Measurements from ENCODE around the gene BMERB1. TPM values are rescaled to one million over a fixed set of nuclear protein-coding genes. Genes with fewer than 3 reads are reported as not detected.
"Not testable (repeated sequence)": the region's sequence is repeated elsewhere in the genome, so short reads cannot be mapped to it uniquely, and the experiment has no call there.

The BMERB1 gene
- total RNA-seq, 4 donors from 2014 or later: 7.4 to 20.4 (median 10.6) TPM

DNA sequence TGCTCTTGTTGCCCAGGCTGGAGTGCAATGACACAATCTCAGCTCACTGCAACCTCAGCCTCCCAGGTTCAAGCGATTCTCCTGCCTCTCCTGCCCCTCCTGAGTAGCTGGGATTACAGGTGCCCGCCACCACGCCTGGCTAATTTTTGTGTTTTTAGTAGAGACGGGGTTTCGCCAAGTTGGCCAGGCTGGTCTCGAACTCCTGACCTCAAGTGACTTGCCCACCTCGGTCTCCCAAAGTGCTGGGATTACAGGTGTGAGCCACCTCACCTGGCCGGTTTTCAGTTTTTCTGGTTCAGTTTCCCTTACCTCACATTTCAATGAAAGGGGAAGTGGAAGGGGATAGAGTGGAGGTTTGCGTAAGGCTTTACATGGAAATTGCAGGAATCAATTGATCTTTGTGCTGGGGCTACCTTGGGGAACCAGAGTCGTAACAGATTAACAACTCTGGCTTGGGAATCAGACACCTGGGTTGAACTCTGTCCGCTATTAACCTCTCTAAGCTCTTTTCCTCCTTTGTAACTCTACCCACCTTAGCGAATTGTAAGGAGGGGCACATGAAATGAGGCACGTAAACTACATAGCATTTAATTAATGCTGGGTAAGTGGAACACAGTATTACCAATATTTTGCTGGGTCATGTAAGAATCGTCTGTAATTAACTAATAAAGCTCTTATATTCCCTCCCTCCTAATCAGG lies 35.6 kb upstream of the BMERB1 start:
- DNase-seq (ENCODE audit: low spot score in 2 of 2): peak in 1 of 2 donors; percentile 20
- TF ChIP-seq POLR2A (IDR thresholded peaks at IDR 0.05) (no peak), CTCF (IDR thresholded peaks at IDR 0.05) (no peak)
- no peak overlapping the region for H3K4me3 ChIP-seq (ENCODE audit: low read depth, poor library complexity, severe bottlenecking)
- intact Hi-C loops (cut with DNase I; ENCODE audit: low total_unique reads): no loop called here
- WGBS, 2 donors: 79 to 81% methylated on average over 14 of the region's 14 CpGs

- 87 to 88% methylated on average over 3 of the region's 3 CpGs for WGBS, 2 donors
- no peak for TF ChIP-seq CTCF (IDR thresholded peaks at IDR 0.05)
- TF ChIP-seq POLR2A (IDR thresholded peaks at IDR 0.05): no peak
- no peak overlapping the region for H3K4me3 ChIP-seq (ENCODE audit: low read depth, poor library complexity, severe bottlenecking)
- intact Hi-C loops (cut with DNase I; ENCODE audit: low total_unique reads): no loop called here
- DNase-seq (ENCODE audit: low spot score in 2 of 2): peak in 1 of 2 donors; percentile 76
These were observed 35.1 kb upstream of the BMERB1 start for GRCh38 chr16:15399317-15399716.

DNA sequence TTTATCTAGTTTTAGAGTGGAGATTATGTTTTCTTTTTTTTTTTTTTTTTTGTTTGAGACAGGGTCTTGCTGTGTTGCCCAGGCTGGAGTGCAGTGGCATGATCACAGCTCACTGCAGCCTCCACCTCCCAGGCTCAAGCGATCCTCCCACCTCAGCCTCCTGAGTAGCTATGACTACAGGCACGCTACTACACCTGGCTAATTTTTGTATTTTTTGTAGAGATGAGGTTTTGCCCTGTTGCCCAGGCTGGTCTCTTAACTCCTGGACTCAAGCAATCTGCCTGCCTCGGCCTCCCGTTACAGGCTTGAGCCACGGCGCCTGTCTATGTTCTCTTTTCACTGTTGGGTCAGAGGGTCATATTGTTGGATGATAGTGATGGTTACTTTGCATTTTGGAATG lies 34.1 kb upstream of the BMERB1 start:
- intact Hi-C loops (cut with DNase I; ENCODE audit: low total_unique reads); H3K4me3 ChIP-seq (ENCODE audit: low read depth, poor library complexity, severe bottlenecking): not testable (repeated sequence)
- 97 to 98% methylated on average over 6 of the region's 6 CpGs for WGBS, 2 donors
- peak in 1 of 2 donors; percentile 52 for DNase-seq (ENCODE audit: low spot score in 2 of 2)

- WGBS, 2 donors: 82 to 89% methylated on average over 3 of the region's 3 CpGs
- TF ChIP-seq CTCF (IDR thresholded peaks at IDR 0.05) (no peak), POLR2A (IDR thresholded peaks at IDR 0.05) (no peak)
- no peak for DNase-seq (ENCODE audit: low spot score in 2 of 2)
- intact Hi-C loops (cut with DNase I; ENCODE audit: low total_unique reads): no loop called here
- no peak overlapping the region for H3K4me3 ChIP-seq (ENCODE audit: low read depth, poor library complexity, severe bottlenecking)
These were observed 32.4 kb upstream of the BMERB1 start for GRCh38 chr16:15401972-15402371.

GRCh38 chr16:15403392-15403995 lies 30.9 kb upstream of the BMERB1 start:
- H3K4me3 ChIP-seq (ENCODE audit: low read depth, poor library complexity, severe bottlenecking): no peak overlapping the region
- 81 to 87% methylated on average over 9 of the region's 9 CpGs for WGBS, 2 donors
- DNase-seq (ENCODE audit: low spot score in 2 of 2): peak in 1 of 2 donors; percentile 62
- intact Hi-C loops (cut with DNase I; ENCODE audit: low total_unique reads): no loop called here
- TF ChIP-seq POLR2A (IDR thresholded peaks at IDR 0.05) (no peak), CTCF (IDR thresholded peaks at IDR 0.05) (no peak)

DNA sequence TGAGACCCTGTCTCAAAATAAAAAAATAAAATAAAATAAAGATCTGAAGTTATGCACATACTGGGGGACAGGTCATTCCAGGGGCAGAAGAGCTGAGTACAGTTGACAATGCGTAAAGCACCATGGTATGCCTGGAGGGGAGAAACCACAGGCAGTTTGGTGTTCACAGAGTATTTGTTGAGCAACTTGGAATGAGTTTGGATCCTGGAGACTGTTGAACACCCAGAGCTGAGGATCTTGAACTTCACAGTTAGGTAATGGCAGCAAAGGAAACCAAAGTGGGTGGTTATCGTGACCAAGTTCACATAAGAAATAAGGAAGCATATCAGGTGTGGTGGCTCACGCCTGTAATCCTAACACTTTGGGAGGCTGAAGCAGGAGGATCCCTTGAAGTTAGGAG lies 30.3 kb upstream of the BMERB1 start:
- 90 to 93% methylated on average over 3 of the region's 3 CpGs for WGBS, 2 donors
- intact Hi-C loops (cut with DNase I; ENCODE audit: low total_unique reads): not testable (repeated sequence)

DNA sequence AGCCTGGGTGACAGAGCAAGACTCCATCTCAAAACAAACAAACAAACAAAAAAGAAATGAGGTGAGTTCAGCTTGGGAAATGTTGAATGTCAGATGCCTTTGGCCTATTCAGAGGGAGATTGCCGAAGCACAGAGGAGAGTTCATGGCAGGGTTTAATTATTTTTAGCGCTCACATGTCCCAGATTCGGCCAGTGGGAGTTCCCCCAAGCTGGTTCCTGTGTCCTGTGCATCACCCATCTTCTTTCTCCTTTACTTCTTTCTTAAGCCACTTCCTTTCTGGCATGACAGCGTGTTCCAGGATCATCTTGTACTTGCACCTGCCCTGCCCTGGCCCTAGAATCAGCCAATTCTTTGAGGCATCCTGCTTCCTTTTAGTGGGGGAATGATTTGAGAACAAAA lies 29.6 kb upstream of the BMERB1 start:
- peak; percentile 59 to 82 for DNase-seq (ENCODE audit: low spot score in 2 of 2)
- 41 to 57% methylated on average over 4 of the region's 4 CpGs for WGBS, 2 donors
- no peak overlapping the region for H3K4me3 ChIP-seq (ENCODE audit: low read depth, poor library complexity, severe bottlenecking)
- no peak for TF ChIP-seq CTCF (IDR thresholded peaks at IDR 0.05)
- TF ChIP-seq POLR2A (IDR thresholded peaks at IDR 0.05): no peak
- intact Hi-C loops (cut with DNase I; ENCODE audit: low total_unique reads): no loop called here

More for the DNA sequence above, 30.3 kb upstream of the BMERB1 start:
- not testable (repeated sequence) for H3K4me3 ChIP-seq (ENCODE audit: low read depth, poor library complexity, severe bottlenecking)
- peak in 1 of 2 donors; percentile 13 for DNase-seq (ENCODE audit: low spot score in 2 of 2)

DNA sequence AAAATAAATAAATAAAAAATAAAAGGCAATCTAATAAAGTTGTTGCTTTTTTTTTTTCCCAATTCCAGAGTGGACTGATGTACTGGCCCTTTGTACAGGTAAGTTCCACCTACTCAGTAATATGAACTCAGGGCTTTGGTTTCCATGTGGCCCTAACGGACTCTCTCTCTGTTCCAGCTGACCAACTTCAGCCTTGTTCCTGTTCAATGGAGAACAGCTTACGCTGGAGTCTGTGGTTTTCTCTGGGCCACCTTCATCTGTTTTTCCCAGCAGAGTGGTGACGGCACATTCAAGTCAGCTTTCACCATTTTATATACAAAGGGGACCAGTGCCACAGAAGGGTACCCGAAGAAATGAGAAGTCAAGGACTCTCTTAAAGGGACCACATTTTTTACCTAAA lies 26.6 kb upstream of the BMERB1 start:
- H3K4me3 ChIP-seq (ENCODE audit: low read depth, poor library complexity, severe bottlenecking); intact Hi-C loops (cut with DNase I; ENCODE audit: low total_unique reads): not testable (repeated sequence)
- DNase-seq (ENCODE audit: low spot score in 2 of 2): peak in 1 of 2 donors; percentile 34
- WGBS, 2 donors: 81 to 89% methylated on average over 4 of the region's 4 CpGs

DNA sequence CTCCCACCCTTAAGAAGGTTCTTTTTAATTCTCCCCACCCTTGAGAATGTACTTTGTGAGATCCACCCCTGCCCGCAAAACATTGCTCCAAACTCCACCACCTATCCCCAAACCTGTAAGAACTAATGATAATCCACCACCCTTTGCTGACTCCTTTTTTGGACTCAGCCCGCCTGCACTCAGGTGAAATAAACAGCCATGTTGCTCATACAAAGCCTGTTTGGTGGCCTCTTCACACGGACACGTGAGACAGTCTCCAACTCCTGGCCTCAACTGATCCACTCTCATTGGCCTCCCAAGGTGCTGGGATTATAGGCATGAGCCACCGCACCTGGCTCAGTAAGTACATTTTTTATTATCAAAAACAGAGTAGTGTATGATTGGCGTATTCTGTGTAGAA lies 24.9 kb upstream of the BMERB1 start:
- H3K4me3 ChIP-seq (ENCODE audit: low read depth, poor library complexity, severe bottlenecking); intact Hi-C loops (cut with DNase I; ENCODE audit: low total_unique reads): not testable (repeated sequence)
- 94 to 95% methylated on average over 6 of the region's 6 CpGs for WGBS, 2 donors
- peak in 1 of 2 donors; percentile 62 for DNase-seq (ENCODE audit: low spot score in 2 of 2)
